HUES48 (cell line): Measurements from ENCODE around the gene STK32B.
"Not testable (repeated sequence)": the region's sequence is repeated elsewhere in the genome, so short reads cannot be mapped to it uniquely, and the experiment has no call there.

Source experiments
- H3K27ac ChIP-seq: one replicate; pipeline ENCODE4 v1.7.0; 2013; ENCODE audit warnings: low read depth, low read length, inconsistent platforms
- H3K27me3 ChIP-seq: 2 replicates; pipeline ENCODE4 v1.6.1; 2013; ENCODE audit warnings: mild to moderate bottlenecking, low read length; ENCODE audit not compliant: control insufficient read depth, insufficient read depth
- H3K36me3 ChIP-seq: 2 replicates; pipeline ENCODE4 v1.6.1; 2013; ENCODE audit warnings: low read length; ENCODE audit not compliant: control insufficient read depth, insufficient read depth
- H3K4me1 ChIP-seq: 2 replicates; pipeline ENCODE4 v1.6.1; 2013; ENCODE audit warnings: mild to moderate bottlenecking, low read length; ENCODE audit not compliant: control insufficient read depth, insufficient read depth
- H3K4me3 ChIP-seq: 2 replicates; pipeline ENCODE4 v1.5.1; 2013; ENCODE audit warnings: mild to moderate bottlenecking, low read depth, low read length
- H3K9ac ChIP-seq: 2 replicates; pipeline ENCODE4 v1.6.1; 2013; ENCODE audit warnings: mild to moderate bottlenecking, low read depth, low read length, moderate library complexity
- H3K9me3 ChIP-seq: 2 replicates; pipeline ENCODE4 v1.6.1; 2013; ENCODE audit warnings: low read length; ENCODE audit not compliant: control insufficient read depth, insufficient read depth

The STK32B gene

DNA sequence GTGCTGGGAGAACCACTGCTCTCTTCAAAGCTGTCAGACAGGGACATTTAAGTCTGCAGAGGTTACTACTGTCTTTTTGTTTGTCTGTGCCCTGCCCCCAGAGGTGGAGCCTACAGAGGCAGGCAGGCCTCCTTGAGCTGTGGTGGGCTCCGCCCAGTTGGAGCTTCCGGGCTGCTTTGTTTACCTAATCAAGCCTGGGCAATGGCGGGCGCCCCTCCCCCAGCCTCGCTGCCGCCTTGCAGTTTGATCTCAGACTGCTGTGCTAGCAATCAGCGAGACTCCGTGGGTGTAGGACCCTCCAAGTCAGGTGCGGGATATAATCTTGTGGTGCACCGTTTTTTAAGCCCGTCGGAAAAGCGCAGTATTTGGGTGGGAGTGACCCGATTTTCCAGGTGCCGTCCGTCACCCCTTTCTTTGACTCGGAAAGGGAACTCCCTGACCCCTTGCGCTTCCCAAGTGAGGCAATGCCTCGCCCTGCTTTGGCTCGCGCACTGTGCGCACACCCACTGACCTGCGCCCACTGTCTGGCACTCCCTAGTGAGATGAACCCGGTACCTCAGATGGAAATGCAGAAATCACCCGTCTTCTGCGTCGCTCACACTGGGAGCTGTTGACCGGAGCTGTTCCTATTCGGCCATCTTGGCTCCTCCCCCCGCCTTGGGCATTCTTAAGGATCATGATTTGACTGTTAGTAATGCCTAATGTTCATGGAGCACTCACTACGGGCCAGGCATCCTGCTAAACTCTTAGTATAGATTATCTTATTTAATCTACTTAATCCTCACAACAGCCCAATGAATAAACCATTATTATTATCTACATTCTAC is 392.9 kb downstream of the STK32B start:
- not testable (repeated sequence) for H3K4me1 ChIP-seq, H3K9ac ChIP-seq, H3K9me3 ChIP-seq, H3K27me3 ChIP-seq, H3K27ac ChIP-seq, H3K4me3 ChIP-seq, H3K36me3 ChIP-seq

DNA sequence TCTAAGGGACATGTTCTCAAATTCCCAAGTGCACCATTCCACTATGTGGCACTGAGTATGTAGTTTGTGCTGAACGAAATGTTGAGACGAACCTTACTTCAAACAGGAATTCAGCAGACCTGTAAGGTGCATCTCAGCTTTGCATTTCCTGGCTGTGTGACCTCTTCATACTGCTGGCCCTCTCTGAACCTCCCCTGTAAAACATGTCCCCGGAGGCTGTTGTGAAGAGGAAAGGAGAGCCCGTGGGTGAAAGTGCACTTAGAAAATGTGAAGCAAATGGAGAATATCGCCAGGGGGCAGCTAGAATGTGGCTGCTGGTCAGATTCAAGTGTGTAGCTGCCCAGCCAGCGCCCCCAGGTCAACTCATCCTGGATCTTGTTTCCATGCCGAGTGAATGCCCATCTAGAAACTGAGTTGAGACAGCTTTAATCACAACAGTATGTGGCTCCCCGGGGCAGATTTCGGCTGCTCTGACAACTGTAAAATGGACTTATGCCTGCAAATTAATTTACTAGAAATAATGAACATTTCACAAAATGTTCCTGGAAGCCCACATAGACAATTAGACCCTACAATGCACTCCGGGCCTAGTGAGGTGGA is 393.7 kb downstream of the STK32B start:
- Histone ChIP-seq H3K9me3 (no peaks in the 10 kb centered on the region), H3K27ac (no peak overlapping the region), H3K9ac (no peak overlapping the region), H3K4me3 (no peak overlapping the region), H3K4me1 (no peaks in the 10 kb centered on the region), H3K27me3 (no peaks in the 10 kb centered on the region), H3K36me3 (no peaks in the 10 kb centered on the region)

DNA sequence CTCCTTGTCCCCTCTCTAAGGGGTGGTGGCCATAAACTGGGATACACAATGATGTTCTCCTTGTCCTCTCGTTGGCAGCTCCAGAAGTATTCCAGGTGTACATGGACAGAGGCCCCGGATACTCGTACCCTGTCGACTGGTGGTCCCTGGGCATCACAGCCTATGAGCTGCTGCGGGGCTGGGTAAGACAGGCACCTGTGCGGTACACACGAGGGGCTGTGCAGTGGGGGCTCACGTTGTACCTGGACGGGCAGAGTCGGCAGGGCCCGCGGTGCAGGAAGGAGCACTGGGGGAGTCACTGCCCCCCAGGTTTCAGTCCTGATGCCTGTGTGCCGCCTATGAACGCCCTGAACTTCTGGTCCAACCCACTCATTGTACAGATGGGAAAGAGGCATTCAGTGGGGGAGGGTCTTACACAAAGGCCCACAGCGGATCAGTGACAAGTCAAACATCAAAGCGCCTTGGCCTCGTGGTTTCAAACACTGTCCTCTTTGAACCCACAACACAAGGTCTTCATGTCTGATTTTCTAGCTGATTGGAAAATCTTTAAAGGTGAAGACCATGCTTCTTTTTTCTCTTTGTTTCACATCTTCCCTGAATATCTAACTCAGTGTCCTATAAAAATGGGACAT is 395.4 kb downstream of the STK32B start:
- H3K9ac ChIP-seq: no peak overlapping the region

DNA sequence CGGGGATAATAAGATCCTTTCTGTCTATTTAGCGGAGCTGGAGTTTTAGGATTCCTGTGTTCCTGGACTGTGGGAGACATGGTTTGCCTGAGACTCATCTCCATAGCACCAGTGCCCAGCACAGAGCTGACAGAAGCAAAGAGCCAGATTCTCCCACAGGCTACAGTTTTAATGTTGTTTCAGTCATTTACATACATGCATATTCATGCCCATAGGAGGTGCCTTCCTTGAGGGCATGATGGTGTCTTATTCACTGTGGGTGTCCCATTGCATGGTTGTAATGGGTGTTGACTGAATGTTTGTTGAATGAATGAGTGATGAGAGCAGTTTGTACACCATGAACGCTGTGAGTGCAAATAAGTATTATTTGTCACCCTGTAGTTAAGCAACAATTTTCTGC is 396.5 kb downstream of the STK32B start:
- Histone ChIP-seq H3K9me3 (no peaks in the 10 kb centered on the region), H3K27ac (no peak overlapping the region), H3K36me3 (no peaks in the 10 kb centered on the region), H3K27me3 (no peaks in the 10 kb centered on the region), H3K4me3 (no peak overlapping the region), H3K9ac (no peak overlapping the region), H3K4me1 (no peaks in the 10 kb centered on the region)

More for the DNA sequence above, 395.4 kb downstream of the STK32B start:
- Histone ChIP-seq H3K27me3 (no peaks in the 10 kb centered on the region), H3K36me3 (no peaks in the 10 kb centered on the region), H3K27ac (no peak overlapping the region), H3K9me3 (no peaks in the 10 kb centered on the region), H3K4me1 (no peaks in the 10 kb centered on the region), H3K4me3 (no peak overlapping the region)

DNA sequence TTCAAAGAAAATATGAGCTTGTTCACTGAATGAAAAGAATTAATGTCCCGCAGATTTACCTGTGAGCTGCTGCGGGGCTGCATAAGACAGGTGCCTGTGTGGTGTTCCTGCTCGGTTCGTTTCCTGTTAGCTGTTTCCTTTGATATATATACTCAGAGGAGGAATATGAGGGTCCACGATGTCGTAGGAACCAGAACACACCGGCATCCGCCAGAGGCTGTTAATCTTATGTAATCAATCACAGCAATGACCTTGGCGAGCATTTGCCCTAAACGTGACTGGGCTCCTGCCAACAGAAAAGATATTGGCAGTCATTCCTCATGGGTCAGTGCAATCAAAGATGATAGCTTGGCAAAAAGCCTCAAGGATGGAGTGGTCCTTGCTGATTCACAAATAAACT is 396.9 kb downstream of the STK32B start:
- Histone ChIP-seq H3K36me3 (no peaks in the 10 kb centered on the region), H3K4me3 (no peak overlapping the region), H3K9ac (no peak overlapping the region), H3K27me3 (no peaks in the 10 kb centered on the region), H3K9me3 (no peaks in the 10 kb centered on the region), H3K4me1 (no peaks in the 10 kb centered on the region), H3K27ac (no peak overlapping the region)

DNA sequence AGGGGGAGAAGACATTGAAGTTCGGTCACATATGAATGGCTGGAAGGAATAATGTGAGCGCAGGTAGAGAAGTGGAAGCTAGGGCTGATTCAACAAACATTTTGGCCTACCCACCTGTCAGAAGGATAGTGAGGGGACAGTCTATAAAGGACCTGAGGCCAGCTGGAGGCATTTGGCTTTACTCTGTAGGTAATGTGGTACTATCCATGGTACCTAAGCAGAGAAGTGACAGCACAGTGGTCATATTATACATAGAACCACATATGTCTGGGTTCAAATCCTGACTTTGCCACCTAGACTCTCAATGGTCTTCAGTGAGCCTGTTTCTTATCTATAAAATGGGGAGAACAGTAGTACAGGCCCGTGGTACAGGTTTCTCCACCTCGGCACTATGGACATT is 400.0 kb downstream of the STK32B start:
- Histone ChIP-seq H3K27ac (no peak overlapping the region), H3K27me3 (no peaks in the 10 kb centered on the region), H3K9me3 (no peaks in the 10 kb centered on the region), H3K4me3 (no peak overlapping the region), H3K9ac (no peak overlapping the region), H3K36me3 (no peaks in the 10 kb centered on the region), H3K4me1 (no peaks in the 10 kb centered on the region)

DNA sequence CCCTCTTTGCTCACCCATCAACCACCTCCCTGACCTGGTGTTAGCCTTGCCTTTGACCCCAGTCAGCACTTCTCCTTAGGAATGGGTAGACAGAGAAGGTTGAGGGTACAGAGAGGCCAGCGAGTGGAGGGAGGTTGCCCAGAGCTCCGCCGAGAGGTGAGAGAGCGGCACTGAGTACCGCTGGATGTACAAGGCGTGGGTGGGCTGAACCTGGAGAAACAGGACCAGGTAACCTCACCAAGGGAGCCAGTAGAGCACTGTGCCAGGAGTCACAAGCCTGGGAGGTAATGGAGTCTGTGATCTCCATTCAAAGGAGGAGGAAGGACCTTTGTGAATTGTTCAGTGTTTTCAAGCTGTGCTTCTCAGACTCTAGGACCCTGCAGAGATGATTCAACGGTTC is 400.9 kb downstream of the STK32B start:
- Histone ChIP-seq H3K27me3 (no peaks in the 10 kb centered on the region), H3K4me1 (no peaks in the 10 kb centered on the region), H3K36me3 (no peaks in the 10 kb centered on the region), H3K4me3 (no peak overlapping the region), H3K9me3 (no peaks in the 10 kb centered on the region), H3K9ac (no peak overlapping the region), H3K27ac (no peak overlapping the region)

DNA sequence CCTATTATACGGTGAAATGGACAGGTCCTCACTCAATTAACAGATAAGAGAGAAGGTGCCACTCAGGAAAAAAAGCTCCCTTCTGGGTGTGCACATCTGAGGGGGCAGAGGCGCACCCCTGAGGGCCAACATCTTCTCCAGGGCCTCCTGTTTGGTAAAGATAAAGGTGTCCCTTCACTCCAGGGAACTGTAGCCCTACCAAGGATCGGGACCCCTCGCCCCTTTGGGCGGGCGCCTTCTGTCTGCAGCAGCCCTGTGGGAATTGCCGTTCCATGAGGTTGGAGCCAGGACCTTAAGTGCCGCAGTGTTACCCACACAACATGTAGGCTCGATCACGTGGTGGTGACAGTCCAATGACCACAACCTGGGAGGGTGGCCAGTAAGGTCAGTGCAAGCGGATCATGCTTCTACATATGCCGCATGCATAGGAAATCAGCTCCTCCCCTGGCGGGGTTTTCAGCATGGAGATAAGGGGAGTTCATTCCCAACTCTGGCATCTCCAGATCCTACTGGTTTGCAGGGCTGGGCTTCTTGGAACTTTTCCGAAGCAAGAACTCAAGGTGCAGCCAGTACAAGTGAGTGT is 403.8 kb downstream of the STK32B start:
- H3K4me3 ChIP-seq: no peak overlapping the region
- H3K27me3 ChIP-seq: no peaks in the 10 kb centered on the region
- no peaks in the 10 kb centered on the region for H3K4me1 ChIP-seq
- no peak overlapping the region for H3K9ac ChIP-seq
- H3K36me3 ChIP-seq: no peaks in the 10 kb centered on the region
- no peaks in the 10 kb centered on the region for H3K9me3 ChIP-seq
- no peak overlapping the region for H3K27ac ChIP-seq

DNA sequence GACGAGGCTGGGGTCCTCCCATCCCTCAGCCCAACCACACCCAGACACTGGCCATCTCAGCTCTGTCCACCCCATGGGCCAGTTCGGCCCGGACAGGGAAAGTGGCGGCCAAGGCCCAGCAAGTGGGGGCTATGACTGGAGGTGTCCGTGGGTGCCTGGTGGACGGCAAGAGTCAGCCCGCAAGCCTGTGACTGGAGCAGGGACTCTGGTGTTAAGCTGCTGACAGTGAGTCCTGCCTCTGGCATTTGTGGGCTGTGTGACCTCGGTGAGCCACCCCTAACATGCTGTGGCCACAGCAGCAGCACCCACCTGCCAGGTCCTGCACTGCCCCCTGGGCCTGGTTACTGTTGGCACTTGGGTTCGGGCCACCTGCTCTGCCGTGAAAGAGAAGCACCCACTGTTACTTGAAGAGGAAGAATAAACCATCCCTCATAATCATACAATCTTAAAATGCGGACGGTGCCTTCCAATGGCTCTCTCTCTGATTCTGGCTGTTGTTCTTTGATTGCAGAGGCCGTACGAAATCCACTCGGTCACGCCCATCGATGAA is 405.1 kb downstream of the STK32B start:
- Histone ChIP-seq H3K36me3 (no peaks in the 10 kb centered on the region), H3K9me3 (no peaks in the 10 kb centered on the region), H3K4me3 (no peak overlapping the region), H3K27me3 (no peaks in the 10 kb centered on the region), H3K4me1 (no peaks in the 10 kb centered on the region), H3K27ac (no peak overlapping the region), H3K9ac (no peak overlapping the region)

DNA sequence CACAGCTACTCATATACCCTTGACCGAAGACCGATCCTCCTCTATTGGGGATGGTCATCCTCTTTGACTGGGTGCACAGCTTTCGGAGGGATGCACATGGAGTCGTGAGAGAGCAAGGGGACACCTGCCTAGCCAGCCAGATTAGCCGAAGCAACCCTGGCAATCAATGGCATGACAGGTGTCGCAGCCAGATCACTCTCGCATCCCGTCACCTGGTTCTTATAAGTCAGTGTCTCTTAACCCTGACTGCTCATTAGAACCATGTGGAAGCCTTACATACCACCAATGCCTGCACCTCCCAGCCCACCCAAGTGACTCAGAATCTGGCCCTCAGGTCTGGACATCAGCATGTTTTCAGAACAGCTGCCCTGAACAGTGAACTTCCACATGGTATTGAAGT is 407.4 kb downstream of the STK32B start:
- Histone ChIP-seq H3K27me3 (no peaks in the 10 kb centered on the region), H3K4me3 (no peak overlapping the region), H3K36me3 (no peaks in the 10 kb centered on the region), H3K9ac (no peak overlapping the region), H3K9me3 (no peaks in the 10 kb centered on the region), H3K27ac (no peak overlapping the region), H3K4me1 (no peaks in the 10 kb centered on the region)

DNA sequence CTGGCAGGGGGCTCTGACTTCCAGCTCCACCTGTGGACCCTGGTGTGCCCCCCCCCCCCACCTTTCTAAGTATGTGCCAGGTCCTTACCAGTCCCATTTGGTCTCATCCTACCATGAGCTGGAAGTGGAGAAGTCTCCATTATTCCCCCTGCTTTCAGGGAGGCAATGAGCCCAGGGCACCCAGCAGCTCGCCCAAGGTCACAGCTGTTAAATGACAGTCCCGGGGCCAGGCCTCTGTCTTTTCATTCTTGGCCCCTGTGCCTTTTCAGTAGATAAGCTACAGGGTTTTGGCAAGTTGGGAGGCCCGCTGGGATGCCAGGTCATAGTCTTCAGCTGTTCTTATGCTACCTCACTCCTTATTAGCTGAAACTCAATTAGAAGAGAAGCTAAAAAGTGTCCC is 408.0 kb downstream of the STK32B start:
- H3K9me3 ChIP-seq: no peaks in the 10 kb centered on the region
- H3K9ac ChIP-seq: no peak overlapping the region
- H3K27me3 ChIP-seq: no peaks in the 10 kb centered on the region
- H3K36me3 ChIP-seq: no peaks in the 10 kb centered on the region
- no peak overlapping the region for H3K4me3 ChIP-seq
- no peak overlapping the region for H3K27ac ChIP-seq
- no peaks in the 10 kb centered on the region for H3K4me1 ChIP-seq
